GM12878 (cell line): ENCODE results near the gene TRAF3IP3. TPM values are rescaled to one million over a fixed set of nuclear protein-coding genes. Genes with fewer than 3 reads are reported as not detected.

Experiments used
- ATAC-seq: fragments of 200-7000 bp; cut with Tn5 transposase; 3 replicates; pipeline ENCODE4 v1.9.1; 2020; ENCODE audit warnings: mild to moderate bottlenecking, moderate library complexity
- BruUV-seq: library from RNA; stranded (reverse); fragments of 400-500 nt; replicated peaks from 2 replicates; lab custom pipeline; 2021; lab: Mats Ljungman, UMichigan
- CTCF ChIA-PET: fragments of 300-600 bp; sonication (Branson Sonifier 250); formaldehyde crosslinking; extraction: SDS; loops from one replicate; lab custom pipeline; 2021; ENCODE audit warnings: inconsistent platforms; lab: Yijun Ruan, JAX
- POLR2A ChIA-PET: fragments of 350-600 bp; formaldehyde crosslinking; extraction: SDS; loops from one replicate; lab custom pipeline; 2021; ENCODE audit warnings: inconsistent platforms; lab: Charles Lee
- RAD21 ChIA-PET: fragments of 300-600 bp; sonication (Branson Sonifier 250); formaldehyde crosslinking; loops from one replicate; lab custom pipeline; 2023; ENCODE audit warnings: antibody characterized with exemption; ENCODE audit not compliant: unreplicated experiment; lab: Charles Lee
- SMC1A ChIA-PET: fragments of 300-600 bp; sonication (Branson Sonifier 250); formaldehyde crosslinking; loops from one replicate; lab custom pipeline; 2023; ENCODE audit not compliant: unreplicated experiment, uncharacterized antibody; lab: Charles Lee
- DNase-seq: peaks from one replicate; pipeline ENCODE4 v3.0.0-alpha.2; 2011; ENCODE audit warnings: low read depth, low spot score
- FAIRE-seq: peaks from 3 replicates; lab custom pipeline; 2011; peaks lifted over from hg19 to GRCh38; lab: Jason Lieb, UNC
- H2AFZ ChIP-seq: 2 replicates; pipeline ENCODE4 v1.6.0; 2011; ENCODE audit warnings: low read depth, low read length, control low read depth; ENCODE audit not compliant: control insufficient read depth
- H3K27ac ChIP-seq: 2 replicates; pipeline ENCODE4 v1.5.1; 2011; ENCODE audit warnings: control low read depth; ENCODE audit not compliant: control insufficient read depth, insufficient read depth
- H3K27me3 ChIP-seq, 2 experiments: replicated peaks in 1 of 2; 2 replicates each; pipeline versions ENCODE4 v1.6.0 to v1.6.1; 2011; ENCODE audit warnings: low read length in 1 of 2; ENCODE audit not compliant: control insufficient read depth in 2 of 2, insufficient read depth in 2 of 2
- H3K36me3 ChIP-seq, 2 experiments: 2 replicates each; pipeline ENCODE4 v1.5.1; 2011; ENCODE audit warnings: low read length in 1 of 2; ENCODE audit not compliant: control insufficient read depth in 2 of 2, insufficient read depth in 2 of 2
- H3K4me1 ChIP-seq: 2 replicates; pipeline ENCODE4 v1.6.1; 2011; ENCODE audit warnings: mild to moderate bottlenecking, low read length, moderate library complexity, mixed read lengths; ENCODE audit not compliant: control insufficient read depth, insufficient read depth
- H3K4me2 ChIP-seq: 2 replicates; pipeline ENCODE4 v1.6.0; 2011; ENCODE audit warnings: control low read depth; ENCODE audit not compliant: control insufficient read depth, insufficient read depth
- H3K4me3 ChIP-seq: fragments of 200-600 bp; sonication (generic); 2 replicates; pipeline ENCODE4 v1.5.1; 2016
- H3K79me2 ChIP-seq: 2 replicates; pipeline ENCODE4 v1.6.0; 2011; ENCODE audit warnings: low read length; ENCODE audit not compliant: control insufficient read depth, insufficient read depth
- H3K9ac ChIP-seq: 2 replicates; pipeline ENCODE4 v1.8.0; 2011; ENCODE audit warnings: low read length, control low read depth, mixed read lengths; ENCODE audit not compliant: control insufficient read depth, insufficient read depth
- H3K9me3 ChIP-seq: replicated peaks from 3 replicates; pipeline ENCODE4 v1.5.1; 2011; ENCODE audit warnings: mild to moderate bottlenecking, low read length; ENCODE audit not compliant: control insufficient read depth, insufficient read depth
- H4K20me1 ChIP-seq: 2 replicates; pipeline ENCODE4 v1.6.0; 2011; ENCODE audit not compliant: control insufficient read depth, insufficient read depth
- BACH1 ChIP-seq: fragments of 450-650 bp; IDR thresholded peaks from 2 replicates; pipeline ENCODE4 v1.6.1; 2017; ENCODE audit warnings: mild to moderate bottlenecking, borderline replicate concordance
- ESRRA ChIP-seq: IDR thresholded peaks from 2 replicates; pipeline ENCODE4 v1.6.1; 2012; ENCODE audit warnings: mild to moderate bottlenecking, low read length, improper control_type of control experiment
- HDAC2 ChIP-seq: fragments of 200-600 bp; sonication (generic); IDR thresholded peaks from 2 replicates; pipeline ENCODE4 v1.6.1; 2017
- JUNB ChIP-seq: IDR thresholded peaks from 2 replicates; pipeline ENCODE4 v1.6.1; 2016; ENCODE audit warnings: antibody characterized with exemption, mild to moderate bottlenecking
- KDM1A ChIP-seq: fragments of 200-600 bp; sonication (generic); IDR thresholded peaks from 2 replicates; pipeline ENCODE4 v1.6.1; 2016; ENCODE audit warnings: borderline replicate concordance
- NR2F1 ChIP-seq: fragments of 450-650 bp; conservative IDR thresholded peaks from 2 replicates; pipeline ENCODE4 v1.6.1; 2017; ENCODE audit warnings: mild to moderate bottlenecking
- POLR2A ChIP-seq: IDR thresholded peaks from 2 replicates; pipeline ENCODE4 v1.6.1; 2011; ENCODE audit warnings: low read depth, mild to moderate bottlenecking, low read length
- POU2F2 ChIP-seq: IDR thresholded peaks from 3 replicates; pipeline ENCODE4 v1.6.1; 2011; ENCODE audit warnings: low read depth, mild to moderate bottlenecking, low read length, borderline replicate concordance
- RAD21 ChIP-seq: IDR thresholded peaks from 2 replicates; pipeline ENCODE4 v1.6.1; 2011; ENCODE audit warnings: mild to moderate bottlenecking, low read depth, low read length, moderate library complexity; ENCODE audit not compliant: insufficient read depth
- RELB ChIP-seq: fragments of 450-650 bp; IDR thresholded peaks from 2 replicates; pipeline ENCODE4 v1.6.1; 2017; ENCODE audit warnings: low read depth, mild to moderate bottlenecking, moderate library complexity
- SPI1 ChIP-seq: IDR thresholded peaks from 2 replicates; pipeline ENCODE4 v1.6.1; 2011; ENCODE audit warnings: low read depth, mild to moderate bottlenecking, low read length, moderate library complexity, borderline replicate concordance; ENCODE audit not compliant: insufficient read depth
- SUZ12 ChIP-seq: fragments of 200-600 bp; sonication (generic); IDR thresholded peaks from one replicate; pipeline ENCODE4 v1.6.1; 2018; ENCODE audit warnings: antibody characterized with exemption, mild to moderate bottlenecking; ENCODE audit not compliant: unreplicated experiment
- YBX1 ChIP-seq: fragments of 450-650 bp; IDR thresholded peaks from 2 replicates; pipeline ENCODE4 v1.6.1; 2016; ENCODE audit warnings: antibody characterized with exemption
- ZBED1 ChIP-seq: IDR thresholded peaks from 2 replicates; pipeline ENCODE4 v1.6.1; 2016; ENCODE audit warnings: borderline replicate concordance
- ZNF207 ChIP-seq: fragments of 450-650 bp; IDR thresholded peaks from 2 replicates; pipeline ENCODE4 v1.6.1; 2014; ENCODE audit warnings: antibody characterized with exemption, mild to moderate bottlenecking, borderline replicate concordance
- WGBS: methylation state at CpG from one replicate; pipeline ENCODE4 v1.1.6; 2016; ENCODE audit warnings: low lambda C conversion rate; ENCODE audit not compliant: insufficient replicate concordance, insufficient coverage; ENCODE audit errors: missing lambda C conversion rate; 5-methylcytosine and 5-hydroxymethylcytosine counted together
- in situ Hi-C: fragments of 300-500 bp; cut with MboI; formaldehyde crosslinking; loops from 9 replicates; pipeline ENCODE4 v1.14.3; 2018; ENCODE audit warnings: mixed read lengths
- intact Hi-C: fragments of 100-400 bp; cut with micrococcal nuclease; formaldehyde crosslinking; loops from one replicate; pipeline ENCODE4 v1.14.2; 2022; ENCODE audit not compliant: unreplicated experiment
- polyA plus RNA-seq, 11 experiments: library from polyadenylated mRNA; depleted of rRNA in 4 of 11; unstranded in 6 of 11; stranded (reverse) in 5 of 11; fragments of >200 nt; fragmentation: Nextera tagmentation in 4 of 11; fragmentation: Illumina TruSeq in 1 of 11; extraction: Ambion mirVana in 4 of 11; extraction: Trizol in 1 of 11; gene quantifications; 1 replicate in 1 of 11; 2 replicates in 10 of 11; pipeline versions ENCODE4 v1.2.1 to v1.2.3, GENCODE V29; 2011 to 2016; ENCODE audit warnings: inconsistent platforms in 2 of 11, missing spikeins in 2 of 11, low read depth in 1 of 11
- total RNA-seq, 4 experiments: library from RNA; depleted of rRNA in 3 of 4; stranded (reverse); fragments of >200 nt in 3 of 4; fragmentation: Illumina TruSeq in 1 of 4; extraction: Trizol in 1 of 4; gene quantifications; 2 replicates each; pipeline versions ENCODE4 v1.2.1 to v1.2.3, GENCODE V29; 2013 to 2021
- TF ChIP-seq, protein P1 (sequence below): IDR thresholded peaks from 2 replicates; pipeline ENCODE4 v1.6.1; 2011; ENCODE audit warnings: low read depth, mild to moderate bottlenecking, low read length, moderate library complexity, borderline replicate concordance; ENCODE audit errors: extremely low read depth
- TF ChIP-seq, protein P2 (sequence below): fragments of 450-650 bp; IDR thresholded peaks from 2 replicates; pipeline ENCODE4 v1.6.1; 2016; ENCODE audit warnings: mild to moderate bottlenecking
- TF ChIP-seq, protein P3 (sequence below): IDR thresholded peaks from 2 replicates; pipeline ENCODE4 v1.6.1; 2012; ENCODE audit warnings: improper control_type of control experiment, low read depth, low read length; ENCODE audit not compliant: insufficient replicate concordance

The TRAF3IP3 gene
- total and polyA plus RNA-seq, 10 of the 15 experiments (the other 5 are each of a cell fraction or from before 2014, with no cell fraction given): 61.6 to 121 (median 96.5) TPM

DNA sequence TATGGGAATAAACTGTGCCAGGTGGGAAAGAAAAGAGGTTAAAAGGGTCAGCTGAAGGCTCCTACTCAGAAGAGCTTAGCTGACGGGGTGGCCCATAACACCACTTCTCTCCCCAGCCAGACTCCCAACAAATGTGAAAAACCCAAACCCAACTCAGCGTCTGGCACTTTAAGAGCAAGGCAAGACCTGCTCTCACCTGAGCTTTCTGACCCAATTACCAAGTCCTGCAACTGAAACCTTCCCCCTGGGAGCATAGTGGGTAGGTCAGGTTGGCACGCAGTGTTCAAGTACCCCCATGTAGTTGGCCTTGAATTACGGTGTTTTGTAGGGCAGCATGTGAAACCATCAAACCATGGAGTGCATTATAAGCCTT is 46.9 kb downstream of the TRAF3IP3 start (continued):
- TF ChIP-seq RELB: no peak
- TF ChIP-seq POLR2A: no peak

- in situ Hi-C loops (no loop called here), intact Hi-C loops (no loop called here)
- WGBS: 29% methylated on average over 1 of the region's 1 CpG
- Histone ChIP-seq H3K4me3 (no peak overlapping the region), H4K20me1 (no peaks in the 10 kb centered on the region), H3K9me3 (no peaks in the 10 kb centered on the region), H2AFZ (no peak overlapping the region), H3K9ac (no peak overlapping the region), H3K4me1 (no peaks in the 10 kb centered on the region), H3K4me2 (no peak overlapping the region), H3K27me3 (peaks cover 0 to 6% of the 10 kb centered on the region in 2 experiments; a peak in 2 of 4 replicates), H3K36me3 (no peaks in the 10 kb centered on the region), H3K79me2 (no peaks in the 10 kb centered on the region), H3K27ac (no peak overlapping the region)
- BruUV-seq: no TSS peak
- DNase-seq (no peak), ATAC-seq (no peak), FAIRE-seq (no peak)
- ChIA-PET CTCF (no interaction called here), SMC1A (no interaction called here), POLR2A (no interaction called here), RAD21 (no interaction called here)
- TF ChIP-seq ZNF207 (no peak), RAD21 (no peak), KDM1A (no peak), ZBED1 (no peak), SPI1 (no peak), HDAC2 (no peak), BACH1 (no peak), YBX1 (no peak), ESRRA (no peak), SUZ12 (no peak), NR2F1 (no peak), POU2F2 (no peak), JUNB (no peak)
- TF ChIP-seq, protein P1, sequence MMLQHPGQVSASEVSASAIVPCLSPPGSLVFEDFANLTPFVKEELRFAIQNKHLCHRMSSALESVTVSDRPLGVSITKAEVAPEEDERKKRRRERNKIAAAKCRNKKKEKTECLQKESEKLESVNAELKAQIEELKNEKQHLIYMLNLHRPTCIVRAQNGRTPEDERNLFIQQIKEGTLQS: no peak
- TF ChIP-seq, protein P2, sequence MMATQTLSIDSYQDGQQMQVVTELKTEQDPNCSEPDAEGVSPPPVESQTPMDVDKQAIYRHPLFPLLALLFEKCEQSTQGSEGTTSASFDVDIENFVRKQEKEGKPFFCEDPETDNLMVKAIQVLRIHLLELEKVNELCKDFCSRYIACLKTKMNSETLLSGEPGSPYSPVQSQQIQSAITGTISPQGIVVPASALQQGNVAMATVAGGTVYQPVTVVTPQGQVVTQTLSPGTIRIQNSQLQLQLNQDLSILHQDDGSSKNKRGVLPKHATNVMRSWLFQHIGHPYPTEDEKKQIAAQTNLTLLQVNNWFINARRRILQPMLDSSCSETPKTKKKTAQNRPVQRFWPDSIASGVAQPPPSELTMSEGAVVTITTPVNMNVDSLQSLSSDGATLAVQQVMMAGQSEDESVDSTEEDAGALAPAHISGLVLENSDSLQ: no peak
- TF ChIP-seq, protein P3, sequence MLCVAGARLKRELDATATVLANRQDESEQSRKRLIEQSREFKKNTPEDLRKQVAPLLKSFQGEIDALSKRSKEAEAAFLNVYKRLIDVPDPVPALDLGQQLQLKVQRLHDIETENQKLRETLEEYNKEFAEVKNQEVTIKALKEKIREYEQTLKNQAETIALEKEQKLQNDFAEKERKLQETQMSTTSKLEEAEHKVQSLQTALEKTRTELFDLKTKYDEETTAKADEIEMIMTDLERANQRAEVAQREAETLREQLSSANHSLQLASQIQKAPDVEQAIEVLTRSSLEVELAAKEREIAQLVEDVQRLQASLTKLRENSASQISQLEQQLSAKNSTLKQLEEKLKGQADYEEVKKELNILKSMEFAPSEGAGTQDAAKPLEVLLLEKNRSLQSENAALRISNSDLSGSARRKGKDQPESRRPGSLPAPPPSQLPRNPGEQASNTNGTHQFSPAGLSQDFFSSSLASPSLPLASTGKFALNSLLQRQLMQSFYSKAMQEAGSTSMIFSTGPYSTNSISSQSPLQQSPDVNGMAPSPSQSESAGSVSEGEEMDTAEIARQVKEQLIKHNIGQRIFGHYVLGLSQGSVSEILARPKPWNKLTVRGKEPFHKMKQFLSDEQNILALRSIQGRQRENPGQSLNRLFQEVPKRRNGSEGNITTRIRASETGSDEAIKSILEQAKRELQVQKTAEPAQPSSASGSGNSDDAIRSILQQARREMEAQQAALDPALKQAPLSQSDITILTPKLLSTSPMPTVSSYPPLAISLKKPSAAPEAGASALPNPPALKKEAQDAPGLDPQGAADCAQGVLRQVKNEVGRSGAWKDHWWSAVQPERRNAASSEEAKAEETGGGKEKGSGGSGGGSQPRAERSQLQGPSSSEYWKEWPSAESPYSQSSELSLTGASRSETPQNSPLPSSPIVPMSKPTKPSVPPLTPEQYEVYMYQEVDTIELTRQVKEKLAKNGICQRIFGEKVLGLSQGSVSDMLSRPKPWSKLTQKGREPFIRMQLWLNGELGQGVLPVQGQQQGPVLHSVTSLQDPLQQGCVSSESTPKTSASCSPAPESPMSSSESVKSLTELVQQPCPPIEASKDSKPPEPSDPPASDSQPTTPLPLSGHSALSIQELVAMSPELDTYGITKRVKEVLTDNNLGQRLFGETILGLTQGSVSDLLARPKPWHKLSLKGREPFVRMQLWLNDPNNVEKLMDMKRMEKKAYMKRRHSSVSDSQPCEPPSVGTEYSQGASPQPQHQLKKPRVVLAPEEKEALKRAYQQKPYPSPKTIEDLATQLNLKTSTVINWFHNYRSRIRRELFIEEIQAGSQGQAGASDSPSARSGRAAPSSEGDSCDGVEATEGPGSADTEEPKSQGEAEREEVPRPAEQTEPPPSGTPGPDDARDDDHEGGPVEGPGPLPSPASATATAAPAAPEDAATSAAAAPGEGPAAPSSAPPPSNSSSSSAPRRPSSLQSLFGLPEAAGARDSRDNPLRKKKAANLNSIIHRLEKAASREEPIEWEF: no peak
Measured at GRCh38 chr1:209803568-209803967, 47.7 kb downstream of the TRAF3IP3 start.
